PC-3 (cell line): ENCODE measurements around the gene EOLA1.

Experiments
- CTCF ChIP-seq: fragments of 300-600 bp; sonication (generic); conservative IDR thresholded peaks from 2 replicates; pipeline ENCODE4 v1.5.1; 2017; ENCODE audit warnings: antibody characterized with exemption, low read depth, mild to moderate bottlenecking, low read length
- EZH2 ChIP-seq: fragments of 300-600 bp; sonication (generic); IDR thresholded peaks from one replicate; pipeline ENCODE4 v1.6.1; 2017; ENCODE audit warnings: antibody characterized with exemption, mild to moderate bottlenecking, low read length; ENCODE audit not compliant: unreplicated experiment

- no peak for TF ChIP-seq EZH2
- TF ChIP-seq CTCF = no peak
Observed at GRCh38 chrX:149504915-149505651, 35.7 kb upstream of the EOLA1 start, which contains the start of gene IDS.
